HepG2 (cell line): ENCODE measurements around the gene CBFA2T2. TPM values are rescaled to one million over a fixed set of nuclear protein-coding genes. Genes with fewer than 3 reads are reported as not detected.

Experiments used
- AGO2 ChIP-seq: fragments of 200-400 bp; formaldehyde crosslinking; optimal IDR thresholded peaks from 2 replicates; pipeline ENCODE3; 2017; ENCODE audit warnings: mild to moderate bottlenecking, low read depth, low read length, moderate library complexity
- ATF7 ChIP-seq, 2 experiments: fragments of 450-650 bp in 1 of 2; sonication (generic) in 1 of 2; formaldehyde crosslinking in 1 of 2; IDR thresholded peaks; 2 replicates each; pipeline versions ENCODE4 v1.4.0 to v1.6.1; 2016 to 2020; ENCODE audit warnings: antibody characterized with exemption in 1 of 2, mild to moderate bottlenecking in 1 of 2, missing genetic modification reagents in 1 of 2
- HDAC1 ChIP-seq: sonication (generic); formaldehyde crosslinking; IDR thresholded peaks from 2 replicates; pipeline ENCODE4 v1.5.1; 2020; ENCODE audit warnings: mild to moderate bottlenecking, missing genetic modification reagents
- NR2F6 ChIP-seq, 2 experiments: IDR thresholded peaks; 2 replicates each; pipeline ENCODE4 v1.6.1; 2016; ENCODE audit warnings: antibody characterized with exemption in 1 of 2, mild to moderate bottlenecking in 1 of 2
- STAT5B ChIP-seq: sonication (generic); formaldehyde crosslinking; IDR thresholded peaks from 2 replicates; pipeline ENCODE4 v1.4.0; 2020; ENCODE audit warnings: missing genetic modification reagents
- TEAD3 ChIP-seq: optimal IDR thresholded peaks from 2 replicates; pipeline ENCODE3; 2016; ENCODE audit warnings: borderline replicate concordance
- ZBTB21 ChIP-seq: sonication (generic); formaldehyde crosslinking; IDR thresholded peaks from 2 replicates; pipeline ENCODE4 v1.4.0; 2020; ENCODE audit warnings: missing genetic modification reagents
- ZNF678 ChIP-seq: sonication (generic); formaldehyde crosslinking; IDR thresholded peaks from 2 replicates; pipeline ENCODE4 v1.4.0; 2020; ENCODE audit warnings: mild to moderate bottlenecking, missing genetic modification reagents
- ZNF776 ChIP-seq: sonication (generic); formaldehyde crosslinking; IDR thresholded peaks from 2 replicates; pipeline ENCODE4 v1.4.0; 2020; ENCODE audit warnings: mild to moderate bottlenecking, missing genetic modification reagents
- polyA plus RNA-seq, 8 experiments: library from polyadenylated mRNA; depleted of rRNA in 3 of 8; stranded (reverse) in 7 of 8; unstranded in 1 of 8; fragments of >200 nt; fragmentation: Illumina TruSeq in 4 of 8; extraction: Trizol in 4 of 8; gene quantifications; 2 replicates each; pipeline versions ENCODE4 v1.2.1 to v1.2.3, GENCODE V29; 2011 to 2016; ENCODE audit warnings: low read depth in 4 of 8, missing spikeins in 1 of 8, mixed read lengths in 1 of 8; ENCODE audit not compliant: insufficient read depth in 1 of 8
- total RNA-seq, 5 experiments: library from RNA; depleted of rRNA; stranded (reverse); fragments of >200 nt; fragmentation: Illumina TruSeq; extraction: Trizol; gene quantifications; 2 replicates each; pipeline ENCODE4 v1.2.3, GENCODE V29; 2016; ENCODE audit warnings: low read depth in 1 of 5
- TF ChIP-seq, protein P1 (sequence below): sonication (generic); formaldehyde crosslinking; conservative IDR thresholded peaks from 2 replicates; pipeline ENCODE4 v1.5.0; 2020; ENCODE audit warnings: missing genetic modification reagents
- TF ChIP-seq, protein P2 (sequence below): sonication (generic); formaldehyde crosslinking; IDR thresholded peaks from 2 replicates; pipeline ENCODE4 v1.4.0; 2020; ENCODE audit warnings: mild to moderate bottlenecking, missing genetic modification reagents
- TF ChIP-seq, protein P3 (sequence below): sonication (generic); formaldehyde crosslinking; IDR thresholded peaks from 2 replicates; pipeline ENCODE4 v1.4.0; 2020; ENCODE audit warnings: missing genetic modification reagents, borderline replicate concordance
- TF ChIP-seq, protein P4 (sequence below): sonication (generic); formaldehyde crosslinking; IDR thresholded peaks from 2 replicates; pipeline ENCODE4 v1.4.0; 2020; ENCODE audit warnings: missing genetic modification reagents
- TF ChIP-seq, protein P5 (sequence below): sonication (generic); formaldehyde crosslinking; IDR thresholded peaks from 2 replicates; pipeline ENCODE4 v1.5.0; 2020; ENCODE audit warnings: mild to moderate bottlenecking, low read depth, missing genetic modification reagents, borderline replicate concordance
- TF ChIP-seq, protein P6 (sequence below): sonication (generic); formaldehyde crosslinking; IDR thresholded peaks from 2 replicates; pipeline ENCODE4 v1.5.0; 2020; ENCODE audit warnings: missing genetic modification reagents
- TF ChIP-seq, protein P7 (sequence below): sonication (generic); IDR thresholded peaks from 2 replicates; pipeline ENCODE4 v1.6.1; 2016; ENCODE audit warnings: low read depth, borderline replicate concordance
- TF ChIP-seq, protein P8 (sequence below): sonication (generic); formaldehyde crosslinking; IDR thresholded peaks from 2 replicates; pipeline ENCODE4 v1.4.0; 2020; ENCODE audit warnings: mild to moderate bottlenecking, missing genetic modification reagents

The CBFA2T2 gene
- total and polyA plus RNA-seq, 2 of the 13 experiments (the other 11 are each of a cell fraction or from before 2014, with no cell fraction given), result 6.3 to 21.2 TPM

DNA sequence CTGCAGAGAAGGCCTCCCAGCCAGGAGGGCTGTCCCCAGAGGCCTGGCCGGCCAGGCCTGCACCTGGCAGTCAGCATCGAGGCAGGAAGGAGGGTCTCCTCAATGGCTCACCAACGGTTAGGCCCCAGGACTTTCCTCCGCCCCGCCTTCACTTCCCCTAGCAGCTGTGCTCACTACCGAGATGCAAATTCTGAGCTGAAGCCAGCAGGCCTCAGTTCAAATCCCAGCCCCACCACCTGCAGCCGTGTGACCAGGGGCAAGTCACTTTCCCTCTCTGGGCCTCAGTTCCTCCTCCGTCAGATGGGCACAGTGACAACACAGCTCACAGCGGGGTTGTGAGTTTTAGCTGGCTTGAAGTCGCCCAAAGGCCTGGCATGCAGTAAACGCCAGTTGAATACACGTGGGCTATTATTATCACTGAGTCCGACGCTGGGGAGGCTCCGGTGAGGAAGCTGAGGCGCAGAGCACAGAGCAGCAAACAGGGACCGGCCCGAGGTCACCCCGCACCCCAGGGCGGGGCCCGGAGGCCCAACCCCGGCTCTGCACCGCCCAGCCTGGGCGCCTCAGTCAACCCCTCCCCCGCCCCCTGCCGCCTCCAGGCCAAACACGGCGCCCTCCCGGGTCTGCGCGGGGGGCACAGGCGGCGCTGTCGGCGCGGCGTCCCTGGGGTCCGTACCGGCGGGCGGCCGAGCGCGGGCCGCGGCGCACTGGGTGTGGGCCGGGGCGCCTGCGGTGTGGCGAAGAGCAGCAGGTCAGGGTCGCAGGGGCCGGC lies 195.6 kb downstream of the CBFA2T2 start (continued):
- TF ChIP-seq, protein P1, sequence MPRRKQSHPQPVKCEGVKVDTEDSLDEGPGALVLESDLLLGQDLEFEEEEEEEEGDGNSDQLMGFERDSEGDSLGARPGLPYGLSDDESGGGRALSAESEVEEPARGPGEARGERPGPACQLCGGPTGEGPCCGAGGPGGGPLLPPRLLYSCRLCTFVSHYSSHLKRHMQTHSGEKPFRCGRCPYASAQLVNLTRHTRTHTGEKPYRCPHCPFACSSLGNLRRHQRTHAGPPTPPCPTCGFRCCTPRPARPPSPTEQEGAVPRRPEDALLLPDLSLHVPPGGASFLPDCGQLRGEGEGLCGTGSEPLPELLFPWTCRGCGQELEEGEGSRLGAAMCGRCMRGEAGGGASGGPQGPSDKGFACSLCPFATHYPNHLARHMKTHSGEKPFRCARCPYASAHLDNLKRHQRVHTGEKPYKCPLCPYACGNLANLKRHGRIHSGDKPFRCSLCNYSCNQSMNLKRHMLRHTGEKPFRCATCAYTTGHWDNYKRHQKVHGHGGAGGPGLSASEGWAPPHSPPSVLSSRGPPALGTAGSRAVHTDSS (CRISPR knock-in tag), result no peak
- TF ChIP-seq HDAC1 (CRISPR knock-in tag) (peak; percentile 52), ZNF776 (no peak; the same call in 1 of the 2 replicates), AGO2 (peak; percentile 76), ZBTB21 (CRISPR knock-in tag) (0 out of 2 replicates have a peak, but pooled peaks have one; percentile 33), STAT5B (0 out of 2 replicates have a peak, but pooled peaks have one; percentile 22), ATF7 (IDR thresholded peaks at IDR 0.05) (no peak), ATF7 (CRISPR knock-in tag; IDR thresholded peaks at IDR 0.05) (no peak), ZNF678 (CRISPR knock-in tag) (0 out of 2 replicates have a peak, but pooled peaks have one; percentile 60), NR2F6 (IDR thresholded peaks at IDR 0.05) (0 out of 2 replicates have a peak, but pooled peaks have one; percentile 9), NR2F6 (CRISPR knock-in tag; IDR thresholded peaks at IDR 0.05) (0 out of 2 replicates have a peak, but pooled peaks have one; percentile 18), TEAD3 (CRISPR knock-in tag) (no peak)
- TF ChIP-seq, protein P2, sequence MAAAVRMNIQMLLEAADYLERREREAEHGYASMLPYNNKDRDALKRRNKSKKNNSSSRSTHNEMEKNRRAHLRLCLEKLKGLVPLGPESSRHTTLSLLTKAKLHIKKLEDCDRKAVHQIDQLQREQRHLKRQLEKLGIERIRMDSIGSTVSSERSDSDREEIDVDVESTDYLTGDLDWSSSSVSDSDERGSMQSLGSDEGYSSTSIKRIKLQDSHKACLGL (CRISPR knock-in tag), result peak; percentile 26; the same call in 1 of the 2 replicates
- TF ChIP-seq, protein P3, sequence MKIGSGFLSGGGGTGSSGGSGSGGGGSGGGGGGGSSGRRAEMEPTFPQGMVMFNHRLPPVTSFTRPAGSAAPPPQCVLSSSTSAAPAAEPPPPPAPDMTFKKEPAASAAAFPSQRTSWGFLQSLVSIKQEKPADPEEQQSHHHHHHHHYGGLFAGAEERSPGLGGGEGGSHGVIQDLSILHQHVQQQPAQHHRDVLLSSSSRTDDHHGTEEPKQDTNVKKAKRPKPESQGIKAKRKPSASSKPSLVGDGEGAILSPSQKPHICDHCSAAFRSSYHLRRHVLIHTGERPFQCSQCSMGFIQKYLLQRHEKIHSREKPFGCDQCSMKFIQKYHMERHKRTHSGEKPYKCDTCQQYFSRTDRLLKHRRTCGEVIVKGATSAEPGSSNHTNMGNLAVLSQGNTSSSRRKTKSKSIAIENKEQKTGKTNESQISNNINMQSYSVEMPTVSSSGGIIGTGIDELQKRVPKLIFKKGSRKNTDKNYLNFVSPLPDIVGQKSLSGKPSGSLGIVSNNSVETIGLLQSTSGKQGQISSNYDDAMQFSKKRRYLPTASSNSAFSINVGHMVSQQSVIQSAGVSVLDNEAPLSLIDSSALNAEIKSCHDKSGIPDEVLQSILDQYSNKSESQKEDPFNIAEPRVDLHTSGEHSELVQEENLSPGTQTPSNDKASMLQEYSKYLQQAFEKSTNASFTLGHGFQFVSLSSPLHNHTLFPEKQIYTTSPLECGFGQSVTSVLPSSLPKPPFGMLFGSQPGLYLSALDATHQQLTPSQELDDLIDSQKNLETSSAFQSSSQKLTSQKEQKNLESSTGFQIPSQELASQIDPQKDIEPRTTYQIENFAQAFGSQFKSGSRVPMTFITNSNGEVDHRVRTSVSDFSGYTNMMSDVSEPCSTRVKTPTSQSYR (CRISPR knock-in tag), result peak; percentile 44; the same call in 1 of the 2 replicates
- TF ChIP-seq, protein P4, sequence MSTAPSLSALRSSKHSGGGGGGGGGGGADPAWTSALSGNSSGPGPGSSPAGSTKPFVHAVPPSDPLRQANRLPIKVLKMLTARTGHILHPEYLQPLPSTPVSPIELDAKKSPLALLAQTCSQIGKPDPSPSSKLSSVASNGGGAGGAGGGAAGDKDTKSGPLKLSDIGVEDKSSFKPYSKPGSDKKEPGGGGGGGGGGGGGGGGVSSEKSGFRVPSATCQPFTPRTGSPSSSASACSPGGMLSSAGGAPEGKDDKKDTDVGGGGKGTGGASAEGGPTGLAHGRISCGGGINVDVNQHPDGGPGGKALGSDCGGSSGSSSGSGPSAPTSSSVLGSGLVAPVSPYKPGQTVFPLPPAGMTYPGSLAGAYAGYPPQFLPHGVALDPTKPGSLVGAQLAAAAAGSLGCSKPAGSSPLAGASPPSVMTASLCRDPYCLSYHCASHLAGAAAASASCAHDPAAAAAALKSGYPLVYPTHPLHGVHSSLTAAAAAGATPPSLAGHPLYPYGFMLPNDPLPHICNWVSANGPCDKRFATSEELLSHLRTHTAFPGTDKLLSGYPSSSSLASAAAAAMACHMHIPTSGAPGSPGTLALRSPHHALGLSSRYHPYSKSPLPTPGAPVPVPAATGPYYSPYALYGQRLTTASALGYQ, result no peak
- TF ChIP-seq, protein P5, sequence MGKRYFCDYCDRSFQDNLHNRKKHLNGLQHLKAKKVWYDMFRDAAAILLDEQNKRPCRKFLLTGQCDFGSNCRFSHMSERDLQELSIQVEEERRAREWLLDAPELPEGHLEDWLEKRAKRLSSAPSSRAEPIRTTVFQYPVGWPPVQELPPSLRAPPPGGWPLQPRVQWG, result no peak
- TF ChIP-seq, protein P6, sequence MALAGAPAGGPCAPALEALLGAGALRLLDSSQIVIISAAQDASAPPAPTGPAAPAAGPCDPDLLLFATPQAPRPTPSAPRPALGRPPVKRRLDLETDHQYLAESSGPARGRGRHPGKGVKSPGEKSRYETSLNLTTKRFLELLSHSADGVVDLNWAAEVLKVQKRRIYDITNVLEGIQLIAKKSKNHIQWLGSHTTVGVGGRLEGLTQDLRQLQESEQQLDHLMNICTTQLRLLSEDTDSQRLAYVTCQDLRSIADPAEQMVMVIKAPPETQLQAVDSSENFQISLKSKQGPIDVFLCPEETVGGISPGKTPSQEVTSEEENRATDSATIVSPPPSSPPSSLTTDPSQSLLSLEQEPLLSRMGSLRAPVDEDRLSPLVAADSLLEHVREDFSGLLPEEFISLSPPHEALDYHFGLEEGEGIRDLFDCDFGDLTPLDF (CRISPR knock-in tag), result no peak; the same call in 1 of the 2 replicates
- TF ChIP-seq, protein P7, sequence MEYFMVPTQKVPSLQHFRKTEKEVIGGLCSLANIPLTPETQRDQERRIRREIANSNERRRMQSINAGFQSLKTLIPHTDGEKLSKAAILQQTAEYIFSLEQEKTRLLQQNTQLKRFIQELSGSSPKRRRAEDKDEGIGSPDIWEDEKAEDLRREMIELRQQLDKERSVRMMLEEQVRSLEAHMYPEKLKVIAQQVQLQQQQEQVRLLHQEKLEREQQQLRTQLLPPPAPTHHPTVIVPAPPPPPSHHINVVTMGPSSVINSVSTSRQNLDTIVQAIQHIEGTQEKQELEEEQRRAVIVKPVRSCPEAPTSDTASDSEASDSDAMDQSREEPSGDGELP, result peak; percentile 86; the same call in 1 of the 2 replicates
- TF ChIP-seq, protein P8, sequence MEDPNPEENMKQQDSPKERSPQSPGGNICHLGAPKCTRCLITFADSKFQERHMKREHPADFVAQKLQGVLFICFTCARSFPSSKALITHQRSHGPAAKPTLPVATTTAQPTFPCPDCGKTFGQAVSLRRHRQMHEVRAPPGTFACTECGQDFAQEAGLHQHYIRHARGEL (CRISPR knock-in tag), result no peak
